HUES48 (cell line): ENCODE measurements around the gene LPAR3.

ENCODE experiments used
- H3K27ac ChIP-seq: one replicate; pipeline ENCODE4 v1.7.0; 2013; ENCODE audit warnings: low read depth, low read length, inconsistent platforms
- H3K27me3 ChIP-seq: 2 replicates; pipeline ENCODE4 v1.6.1; 2013; ENCODE audit warnings: mild to moderate bottlenecking, low read length; ENCODE audit not compliant: control insufficient read depth, insufficient read depth
- H3K36me3 ChIP-seq: 2 replicates; pipeline ENCODE4 v1.6.1; 2013; ENCODE audit warnings: low read length; ENCODE audit not compliant: control insufficient read depth, insufficient read depth
- H3K4me1 ChIP-seq: 2 replicates; pipeline ENCODE4 v1.6.1; 2013; ENCODE audit warnings: mild to moderate bottlenecking, low read length; ENCODE audit not compliant: control insufficient read depth, insufficient read depth
- H3K4me3 ChIP-seq: 2 replicates; pipeline ENCODE4 v1.5.1; 2013; ENCODE audit warnings: mild to moderate bottlenecking, low read depth, low read length
- H3K9ac ChIP-seq: 2 replicates; pipeline ENCODE4 v1.6.1; 2013; ENCODE audit warnings: mild to moderate bottlenecking, low read depth, low read length, moderate library complexity
- H3K9me3 ChIP-seq: 2 replicates; pipeline ENCODE4 v1.6.1; 2013; ENCODE audit warnings: low read length; ENCODE audit not compliant: control insufficient read depth, insufficient read depth

The LPAR3 gene

DNA sequence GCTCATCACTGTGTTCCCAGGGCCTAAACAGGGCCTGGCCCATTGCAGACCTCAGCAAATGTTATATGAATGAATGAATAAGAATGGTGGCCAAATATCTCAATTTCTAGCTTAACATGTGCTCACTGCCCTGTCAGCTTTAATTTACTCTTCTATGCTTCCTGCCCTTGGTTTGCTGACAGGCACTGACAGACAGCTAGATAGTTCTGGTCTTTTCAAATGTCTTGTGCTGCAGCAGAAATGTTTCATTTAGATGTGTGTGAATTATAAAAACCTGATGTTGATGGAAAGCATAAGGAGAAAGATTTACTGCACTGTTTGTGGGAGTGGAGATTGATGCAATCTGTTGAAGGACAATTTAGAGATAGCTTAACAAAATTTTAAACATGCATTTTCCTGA is 48.9 kb downstream of the LPAR3 start:
- no peaks in the 10 kb centered on the region for H3K36me3 ChIP-seq
- H3K9me3 ChIP-seq, result no peaks in the 10 kb centered on the region
- H3K4me3 ChIP-seq, result no peak overlapping the region
- H3K9ac ChIP-seq, result no peak overlapping the region
- peaks cover 6% of the 10 kb centered on the region; the same call in 1 of the 2 replicates for H3K4me1 ChIP-seq
- H3K27me3 ChIP-seq, result no peaks in the 10 kb centered on the region
- no peak overlapping the region for H3K27ac ChIP-seq

DNA sequence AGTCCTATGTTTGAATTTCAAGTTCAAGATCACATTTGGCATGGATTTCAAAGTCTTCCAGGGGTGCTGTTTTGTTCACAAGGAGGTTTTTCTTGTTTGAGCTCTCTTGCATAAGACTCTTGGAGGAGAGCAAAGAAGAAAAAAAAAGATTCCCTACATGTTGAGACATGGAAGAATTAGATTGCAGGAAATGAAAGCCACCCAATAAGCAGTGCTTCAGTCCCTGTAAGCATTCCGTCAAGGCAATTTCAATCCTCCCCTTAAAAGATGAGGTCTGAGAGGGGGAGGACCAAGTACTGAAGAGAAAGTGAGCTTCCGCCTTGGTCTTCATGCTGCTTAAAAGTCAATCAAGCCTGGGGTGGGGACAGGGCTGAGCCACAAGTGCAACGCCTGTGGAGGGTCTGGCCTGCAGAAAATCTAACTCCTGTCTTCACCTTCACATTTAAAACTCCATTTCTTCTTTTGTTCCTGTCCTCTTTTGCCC is 50.2 kb downstream of the LPAR3 start:
- Histone ChIP-seq H3K9ac (no peak overlapping the region), H3K27me3 (no peaks in the 10 kb centered on the region), H3K4me1 (peaks cover 6% of the 10 kb centered on the region; the same call in 1 of the 2 replicates), H3K9me3 (no peaks in the 10 kb centered on the region), H3K36me3 (no peaks in the 10 kb centered on the region), H3K4me3 (no peak overlapping the region), H3K27ac (no peak overlapping the region)

DNA sequence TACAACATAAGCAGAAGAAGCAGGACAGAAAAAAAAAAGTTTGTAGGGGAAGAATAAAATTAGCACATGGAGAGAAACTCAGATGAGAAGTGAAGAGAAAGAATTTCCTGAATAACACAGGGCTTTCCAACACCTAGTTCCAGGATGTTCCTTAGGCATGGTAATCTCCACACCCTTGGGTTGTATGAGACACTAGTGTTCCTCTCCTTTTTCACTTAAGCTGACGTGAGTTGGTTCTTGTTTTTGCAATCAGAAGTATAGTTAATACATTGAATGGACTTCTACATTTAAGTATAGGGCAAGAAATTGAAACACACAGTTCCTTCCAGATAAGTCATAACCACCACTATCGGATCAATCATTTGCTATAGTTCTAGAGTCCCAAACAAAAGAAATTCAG is 51.0 kb downstream of the LPAR3 start:
- Histone ChIP-seq H3K4me1 (peaks cover under 1% of the 10 kb centered on the region; the same call in 1 of the 2 replicates), H3K9ac (no peak overlapping the region), H3K4me3 (no peak overlapping the region), H3K36me3 (no peaks in the 10 kb centered on the region), H3K27me3 (no peaks in the 10 kb centered on the region), H3K27ac (no peak overlapping the region), H3K9me3 (no peaks in the 10 kb centered on the region)

DNA sequence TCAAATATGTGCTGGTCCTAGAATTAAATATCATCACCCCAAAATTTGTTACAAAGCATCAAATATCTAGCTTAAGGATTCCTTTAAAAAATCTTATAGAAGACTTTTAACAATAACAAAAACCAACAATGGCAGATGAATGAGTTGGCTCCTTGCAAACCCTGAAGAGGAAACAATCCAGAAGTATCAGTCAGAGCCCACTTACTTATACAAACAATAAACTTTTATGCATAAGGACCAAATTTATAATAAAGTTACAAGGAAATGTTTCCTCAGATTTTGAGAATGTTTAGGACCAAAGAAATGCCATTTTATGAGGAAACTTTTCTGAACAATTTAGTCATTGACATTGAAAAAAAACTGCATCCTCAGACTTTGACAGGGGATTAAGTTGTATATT is 52.7 kb downstream of the LPAR3 start:
- no peaks in the 10 kb centered on the region for H3K4me1 ChIP-seq
- H3K9ac ChIP-seq, result no peak overlapping the region
- H3K27me3 ChIP-seq, result no peaks in the 10 kb centered on the region
- no peaks in the 10 kb centered on the region for H3K9me3 ChIP-seq
- H3K27ac ChIP-seq, result no peak overlapping the region
- no peaks in the 10 kb centered on the region for H3K36me3 ChIP-seq
- no peak overlapping the region for H3K4me3 ChIP-seq

DNA sequence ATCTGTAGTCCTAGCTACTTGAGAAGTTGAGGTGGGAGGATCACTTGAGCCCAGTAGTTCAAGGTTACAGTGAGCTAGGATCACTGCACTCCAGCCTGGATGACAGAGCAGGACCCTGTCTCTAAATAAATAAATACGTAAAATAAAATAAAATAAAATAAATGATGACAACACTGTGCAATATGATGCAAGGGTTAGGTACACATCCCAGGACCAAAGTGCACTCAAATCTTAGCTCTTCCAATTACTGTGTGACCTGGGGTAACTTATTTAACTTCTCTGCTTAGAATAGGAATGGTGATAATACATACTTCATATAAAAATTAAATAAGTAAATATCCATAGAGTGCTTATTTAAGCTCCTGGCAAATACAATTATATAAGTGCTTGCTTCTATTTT is 53.5 kb downstream of the LPAR3 start:
- H3K4me3 ChIP-seq, result no peak overlapping the region
- no peak overlapping the region for H3K27ac ChIP-seq
- H3K9ac ChIP-seq, result no peak overlapping the region
- H3K9me3 ChIP-seq, result no peaks in the 10 kb centered on the region
- H3K36me3 ChIP-seq, result no peaks in the 10 kb centered on the region
- no peaks in the 10 kb centered on the region for H3K27me3 ChIP-seq
- H3K4me1 ChIP-seq, result no peaks in the 10 kb centered on the region

DNA sequence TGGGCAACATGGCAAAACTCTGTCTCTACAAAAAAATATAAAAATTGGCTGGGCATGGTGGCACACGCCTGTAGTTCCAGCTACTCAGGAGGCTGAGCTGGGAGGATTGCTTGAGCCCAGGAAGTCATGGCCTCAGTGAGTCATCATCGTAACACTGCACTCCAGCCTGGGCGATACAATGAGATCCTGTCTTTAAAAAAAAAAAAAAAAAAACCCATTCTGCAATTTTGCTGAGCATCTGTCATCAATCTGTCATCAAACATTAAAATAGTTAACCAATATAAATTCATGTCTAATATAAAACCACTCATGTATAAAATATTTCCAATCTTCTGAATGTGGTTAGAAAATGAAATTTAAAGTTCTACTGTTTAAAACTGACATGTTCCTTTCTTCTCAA is 56.9 kb downstream of the LPAR3 start:
- Histone ChIP-seq H3K27ac (no peak overlapping the region), H3K36me3 (no peaks in the 10 kb centered on the region), H3K4me1 (no peaks in the 10 kb centered on the region), H3K9ac (no peak overlapping the region), H3K9me3 (no peaks in the 10 kb centered on the region), H3K4me3 (no peak overlapping the region), H3K27me3 (no peaks in the 10 kb centered on the region)

DNA sequence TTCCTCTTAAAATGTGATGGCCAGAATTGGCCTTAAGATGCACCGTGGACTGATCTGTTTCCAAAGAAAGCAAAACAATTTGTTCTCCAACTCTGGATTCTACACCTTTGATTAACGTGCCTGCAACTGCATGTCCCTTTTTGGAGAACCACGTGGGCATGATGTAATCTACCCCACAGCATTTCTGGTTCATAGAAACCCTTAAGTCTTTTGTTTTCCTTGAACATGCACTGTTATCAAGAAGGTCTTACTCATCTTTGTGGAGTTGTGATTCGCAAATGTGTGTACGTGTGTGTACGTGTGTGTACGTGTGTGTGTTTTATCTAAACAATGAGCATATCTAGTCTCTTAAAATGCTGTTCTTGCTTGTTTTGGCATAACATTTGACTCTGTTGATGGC is 57.8 kb downstream of the LPAR3 start:
- Histone ChIP-seq H3K9me3 (no peaks in the 10 kb centered on the region), H3K27me3 (no peaks in the 10 kb centered on the region), H3K27ac (no peak overlapping the region), H3K9ac (no peak overlapping the region), H3K36me3 (no peaks in the 10 kb centered on the region), H3K4me1 (no peaks in the 10 kb centered on the region), H3K4me3 (no peak overlapping the region)

DNA sequence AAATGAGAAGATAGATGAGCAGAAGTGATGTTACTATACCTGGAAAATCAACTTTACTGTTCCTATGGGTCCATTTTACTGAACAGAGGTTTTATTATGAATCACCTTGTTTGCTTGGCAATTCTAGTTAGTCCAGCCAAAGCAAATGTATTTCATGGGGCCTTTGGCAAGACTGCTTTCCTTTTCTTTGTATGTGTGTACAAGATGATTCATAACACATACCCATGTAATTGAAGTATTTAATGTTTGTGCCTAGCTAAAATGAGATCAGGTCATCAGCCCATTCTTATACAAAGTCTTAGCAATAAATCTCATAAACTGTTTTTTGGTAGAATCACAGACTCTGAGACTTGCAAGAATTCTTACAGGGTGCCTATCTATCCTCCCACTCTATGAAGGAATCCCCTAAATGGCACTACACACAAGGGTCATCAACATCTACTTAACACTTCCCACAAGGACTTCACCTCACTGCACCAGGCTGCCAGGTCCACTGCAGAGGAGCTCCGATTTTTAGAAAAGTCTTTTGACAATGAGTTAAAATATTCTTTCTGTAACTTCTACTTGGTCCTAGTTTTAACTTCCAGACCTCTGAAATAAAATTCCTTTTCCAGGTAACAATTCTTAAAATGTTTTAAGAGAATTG is 58.5 kb downstream of the LPAR3 start:
- Histone ChIP-seq H3K9ac (no peak overlapping the region), H3K27ac (no peak overlapping the region), H3K4me1 (no peaks in the 10 kb centered on the region), H3K9me3 (no peaks in the 10 kb centered on the region), H3K4me3 (no peak overlapping the region), H3K36me3 (no peaks in the 10 kb centered on the region), H3K27me3 (no peaks in the 10 kb centered on the region)

DNA sequence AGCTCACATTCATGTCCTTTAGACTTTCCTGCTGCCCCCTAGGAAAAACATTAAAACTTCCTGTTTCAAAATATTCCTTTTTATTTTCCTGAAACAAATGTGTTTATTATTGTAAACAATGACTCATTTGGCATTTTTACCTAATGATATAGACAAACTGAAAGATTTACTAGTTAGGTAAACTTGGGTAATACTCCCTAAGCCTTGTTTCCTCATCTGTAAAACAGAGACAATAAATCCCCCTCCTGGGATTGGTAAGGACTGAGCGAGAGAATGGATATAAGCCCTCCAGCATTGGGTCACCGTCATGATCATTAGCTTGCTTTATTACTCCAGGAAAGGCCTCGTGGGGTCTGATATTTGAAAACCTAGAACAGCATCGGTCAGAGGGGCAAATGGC is 59.8 kb downstream of the LPAR3 start:
- no peaks in the 10 kb centered on the region for H3K4me1 ChIP-seq
- H3K36me3 ChIP-seq, result no peaks in the 10 kb centered on the region
- H3K9me3 ChIP-seq, result no peaks in the 10 kb centered on the region
- no peaks in the 10 kb centered on the region for H3K27me3 ChIP-seq
- H3K4me3 ChIP-seq, result no peak overlapping the region
- no peak overlapping the region for H3K27ac ChIP-seq
- H3K9ac ChIP-seq, result no peak overlapping the region

DNA sequence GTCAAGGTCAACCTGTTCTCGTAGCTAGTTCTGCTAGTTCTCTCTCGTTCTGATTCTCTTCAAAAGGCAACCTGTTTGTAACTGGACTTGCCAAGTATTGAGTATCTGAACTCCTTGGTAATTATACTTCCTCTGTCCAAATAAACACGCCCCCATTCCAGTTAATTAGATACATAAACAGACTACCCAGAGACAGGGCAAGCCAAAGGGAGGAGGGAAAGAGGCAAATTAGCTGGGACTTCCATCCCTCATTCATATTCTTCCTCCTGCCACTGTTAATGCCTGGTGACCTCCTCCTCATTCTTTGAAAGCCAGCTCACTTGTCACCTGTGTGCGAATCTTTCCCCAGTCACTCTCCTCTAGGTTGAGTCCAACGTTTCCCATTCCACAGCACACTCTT is 62.9 kb downstream of the LPAR3 start:
- no peaks in the 10 kb centered on the region for H3K9me3 ChIP-seq
- H3K27ac ChIP-seq, result no peak overlapping the region
- no peaks in the 10 kb centered on the region for H3K27me3 ChIP-seq
- H3K36me3 ChIP-seq, result no peaks in the 10 kb centered on the region
- H3K4me1 ChIP-seq, result no peaks in the 10 kb centered on the region
- no peak overlapping the region for H3K9ac ChIP-seq
- no peak overlapping the region for H3K4me3 ChIP-seq

DNA sequence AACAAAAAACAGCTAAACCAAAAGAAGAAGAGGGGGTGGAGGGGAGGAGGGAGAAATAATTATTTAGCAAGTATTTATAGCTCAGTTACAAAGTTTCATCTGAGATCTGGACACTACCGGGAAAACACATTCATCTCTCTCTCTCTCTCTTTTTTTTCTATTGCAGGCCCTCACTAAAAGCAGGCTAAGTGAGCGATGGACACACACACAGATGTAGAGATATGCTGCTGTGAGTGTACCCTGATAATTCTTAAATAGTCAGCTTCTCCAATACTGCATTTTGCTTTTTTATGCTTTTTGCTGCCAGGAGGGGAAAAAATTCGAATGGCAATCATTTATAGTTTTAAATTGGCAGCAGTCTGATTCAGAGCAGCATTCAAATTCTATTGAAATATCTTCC is 65.0 kb downstream of the LPAR3 start:
- Histone ChIP-seq H3K4me1 (peaks cover 8% of the 10 kb centered on the region), H3K27me3 (no peaks in the 10 kb centered on the region), H3K9me3 (no peaks in the 10 kb centered on the region), H3K36me3 (no peaks in the 10 kb centered on the region), H3K9ac (no peak overlapping the region), H3K4me3 (no peak overlapping the region), H3K27ac (no peak overlapping the region)
